H9 (cell line): Measurements from ENCODE around the gene TSPAN18. TPM values are rescaled to one million over a fixed set of nuclear protein-coding genes. Genes with fewer than 3 reads are reported as not detected.
A peak's percentile ranks its signal among the peaks of the same experiment; 100 is the strongest.

Experiments
- DNase-seq: peaks from one replicate; pipeline ENCODE4 v3.0.0-alpha.2; 2017
- H2AFZ ChIP-seq: one replicate; pipeline ENCODE4 v1.6.1; 2013; ENCODE audit warnings: mild to moderate bottlenecking, low read length, control low read depth, moderate library complexity
- H2AK5ac ChIP-seq: 2 replicates; pipeline ENCODE4 v1.6.1; 2013; ENCODE audit warnings: low read length, control low read depth, mixed read lengths; ENCODE audit not compliant: insufficient read length
- H2BK120ac ChIP-seq: one replicate; pipeline ENCODE4 v1.6.1; 2013; ENCODE audit warnings: low read depth, mild to moderate bottlenecking, low read length, control low read depth, inconsistent platforms; ENCODE audit not compliant: poor library complexity, severe bottlenecking
- H2BK12ac ChIP-seq: 2 replicates; pipeline ENCODE4 v1.6.1; 2013; ENCODE audit warnings: low read length, control low read depth, mixed read lengths, low read depth; ENCODE audit not compliant: insufficient read length
- H2BK15ac ChIP-seq: 2 replicates; pipeline ENCODE4 v1.6.1; 2013; ENCODE audit warnings: low read depth, low read length, control low read depth
- H2BK20ac ChIP-seq: one replicate; pipeline ENCODE4 v1.6.1; 2013; ENCODE audit warnings: low read depth, mild to moderate bottlenecking, low read length, control low read depth, inconsistent platforms; ENCODE audit not compliant: poor library complexity, severe bottlenecking
- H2BK5ac ChIP-seq: 2 replicates; pipeline ENCODE4 v1.6.1; 2013; ENCODE audit warnings: low read length, control low read depth, mixed read lengths; ENCODE audit not compliant: insufficient read length
- H3K14ac ChIP-seq: 2 replicates; pipeline ENCODE4 v1.6.1; 2013; ENCODE audit warnings: low read length, control low read depth; ENCODE audit not compliant: insufficient read depth
- H3K18ac ChIP-seq: 2 replicates; pipeline ENCODE4 v1.6.1; 2013; ENCODE audit warnings: low read depth, mild to moderate bottlenecking, mixed read lengths, low read length, control low read depth; ENCODE audit not compliant: insufficient read length
- H3K23ac ChIP-seq: 2 replicates; pipeline ENCODE4 v1.6.1; 2013; ENCODE audit warnings: low read length, control low read depth, mixed read lengths, low read depth; ENCODE audit not compliant: insufficient read length
- H3K23me2 ChIP-seq: 2 replicates; pipeline ENCODE4 v1.6.1; 2013; ENCODE audit warnings: low read depth, mild to moderate bottlenecking, mixed read lengths, low read length, control low read depth; ENCODE audit not compliant: insufficient read length, poor library complexity, severe bottlenecking
- H3K27ac ChIP-seq: 2 replicates; pipeline ENCODE4 v1.5.1; 2013; ENCODE audit warnings: low read length, control low read depth, mixed read lengths, low read depth; ENCODE audit not compliant: insufficient read length
- H3K27me3 ChIP-seq: 2 replicates; pipeline ENCODE4 v1.6.1; 2013; ENCODE audit warnings: low read length, control low read depth, inconsistent platforms; ENCODE audit not compliant: insufficient read depth
- H3K4ac ChIP-seq: 2 replicates; pipeline ENCODE4 v1.6.1; 2013; ENCODE audit warnings: low read depth, mild to moderate bottlenecking, control low read depth, inconsistent platforms, low read length, moderate library complexity
- H3K4me1 ChIP-seq: 2 replicates; pipeline ENCODE4 v1.6.1; 2013; ENCODE audit warnings: low read length, control low read depth, inconsistent platforms; ENCODE audit not compliant: insufficient read depth
- H3K4me2 ChIP-seq: 2 replicates; pipeline ENCODE4 v1.6.1; 2013; ENCODE audit warnings: low read length, control low read depth, mixed read lengths; ENCODE audit not compliant: insufficient read length, insufficient read depth
- H3K56ac ChIP-seq: 2 replicates; pipeline ENCODE4 v1.6.1; 2013; ENCODE audit warnings: low read depth, mild to moderate bottlenecking, mixed read lengths, low read length, control low read depth; ENCODE audit not compliant: insufficient read length
- H3K79me1 ChIP-seq: 2 replicates; pipeline ENCODE4 v1.6.1; 2013; ENCODE audit warnings: low read depth, mild to moderate bottlenecking, moderate library complexity, low read length, control low read depth, inconsistent platforms; ENCODE audit not compliant: insufficient read depth, poor library complexity, severe bottlenecking
- H3K79me2 ChIP-seq: 2 replicates; pipeline ENCODE4 v1.6.1; 2013; ENCODE audit warnings: low read length, control low read depth, inconsistent platforms; ENCODE audit not compliant: insufficient read depth
- H3K9ac ChIP-seq: 2 replicates; pipeline ENCODE4 v1.6.1; 2013; ENCODE audit warnings: low read length, control low read depth, mixed read lengths; ENCODE audit not compliant: insufficient read length; ENCODE audit errors: extremely low read depth
- H3K9me3 ChIP-seq: one replicate; pipeline ENCODE4 v1.6.1; 2013; ENCODE audit warnings: low read depth, low read length, inconsistent platforms; ENCODE audit not compliant: control insufficient read depth
- H3T11ph ChIP-seq: one replicate; pipeline ENCODE4 v1.6.1; 2013; ENCODE audit warnings: mild to moderate bottlenecking, low read length, control low read depth, inconsistent platforms
- H4K20me1 ChIP-seq: one replicate; pipeline ENCODE4 v1.6.1; 2013; ENCODE audit not compliant: control insufficient read depth, insufficient read length, insufficient read depth
- H4K5ac ChIP-seq: 2 replicates; pipeline ENCODE4 v1.6.1; 2013; ENCODE audit warnings: low read depth, mild to moderate bottlenecking, mixed read lengths, low read length, control low read depth; ENCODE audit not compliant: insufficient read length
- H4K8ac ChIP-seq: replicated peaks from 2 replicates; pipeline ENCODE4 v1.6.1; 2013; ENCODE audit warnings: low read length, control low read depth, mixed read lengths, low read depth; ENCODE audit not compliant: insufficient read length
- H4K91ac ChIP-seq: 2 replicates; pipeline ENCODE4 v1.6.1; 2013; ENCODE audit warnings: low read depth, mild to moderate bottlenecking, moderate library complexity, mixed read lengths, low read length, control low read depth; ENCODE audit not compliant: insufficient read length
- H3K27ac Mint-ChIP-seq, 3 experiments: 2 replicates in 2 of 3; 3 replicates in 1 of 3; pipeline ENCODE4 v1.8.0; 2020 to 2021; ENCODE audit warnings: mixed read lengths in 3 of 3, mild to moderate bottlenecking in 1 of 3, moderate library complexity in 1 of 3
- H3K27me3 Mint-ChIP-seq: 2 replicates; pipeline ENCODE4 v1.8.0; 2021; ENCODE audit warnings: low read depth, mild to moderate bottlenecking, moderate library complexity, mixed read lengths
- H3K36me3 Mint-ChIP-seq, 3 experiments: 2 replicates in 2 of 3; 3 replicates in 1 of 3; pipeline ENCODE4 v1.8.0; 2020 to 2021; ENCODE audit warnings: low read depth in 3 of 3, mixed read lengths in 3 of 3; ENCODE audit not compliant: insufficient read depth in 1 of 3
- H3K4me1 Mint-ChIP-seq, 2 experiments: 2 replicates each; pipeline ENCODE4 v1.8.0; 2020; ENCODE audit warnings: mixed read lengths in 2 of 2
- H3K4me3 Mint-ChIP-seq, 2 experiments: 2 replicates in 1 of 2; 3 replicates in 1 of 2; pipeline ENCODE4 v1.8.0; 2020 to 2021; ENCODE audit warnings: mild to moderate bottlenecking in 2 of 2, mixed read lengths in 2 of 2, moderate library complexity in 1 of 2
- H3K9me3 Mint-ChIP-seq, 2 experiments: 2 replicates in 1 of 2; 3 replicates in 1 of 2; pipeline ENCODE4 v1.8.0; 2020; ENCODE audit warnings: mild to moderate bottlenecking in 2 of 2, mixed read lengths in 2 of 2, moderate library complexity in 1 of 2
- WGBS: extraction: QIAGEN DNeasy Blood & Tissue Kit; methylation state at CpG from one replicate; pipeline ENCODE4 v1.1.7; 2013; ENCODE audit warnings: missing lambda C conversion rate, low lambda C conversion rate, mixed read lengths; ENCODE audit not compliant: insufficient read length; ENCODE audit errors: extremely low coverage; 5-methylcytosine and 5-hydroxymethylcytosine counted together
- total RNA-seq: library from RNA; stranded (reverse); gene quantifications from 2 replicates; pipeline ENCODE4 v1.2.1, GENCODE V29; 2021
- TF ChIP-seq, protein P1 (sequence below): fragments of 200-600 bp; sonication (generic); conservative IDR thresholded peaks from 3 replicates; pipeline ENCODE4 v1.8.0; 2021; ENCODE audit warnings: antibody characterized with exemption, mild to moderate bottlenecking

The TSPAN18 gene
- total RNA-seq, 1 experiment from 2014 or later = 25.3 TPM

DNA sequence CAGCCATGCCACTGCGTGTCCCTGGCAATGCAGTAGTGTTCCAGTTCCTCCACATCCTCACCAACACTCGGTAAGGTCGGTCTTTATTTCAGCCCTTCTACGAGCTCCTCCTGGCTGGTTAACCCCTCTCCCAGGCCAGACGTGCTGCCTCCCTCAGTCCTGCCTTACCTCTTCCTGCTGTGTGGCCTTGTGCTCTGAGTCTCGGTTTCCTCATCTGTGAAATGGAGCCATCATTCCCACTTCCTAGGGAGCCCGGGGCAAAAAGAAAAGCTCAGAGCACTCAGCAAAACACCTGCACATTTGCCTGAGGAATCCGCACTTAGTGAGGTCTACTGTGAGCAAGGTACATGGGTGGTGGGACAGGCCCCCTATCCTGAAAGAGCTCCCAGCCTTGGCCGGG lies 214.1 kb downstream of the TSPAN18 start:
- Histone ChIP-seq H3K56ac (no peak overlapping the region), H4K20me1 (no peaks in the 10 kb centered on the region)

More for the DNA sequence above, 214.1 kb downstream of the TSPAN18 start:
- Mint-ChIP-seq H3K27ac (peak overlapping the region in 2 of 3 experiments; percentile 36 to 38; a peak in 4 of 7 replicates), H3K27me3 (no peaks in the 10 kb centered on the region), H3K9me3 (peaks cover 0 to 3% of the 10 kb centered on the region in 2 experiments; a peak in 2 of 5 replicates), H3K4me3 (no peak overlapping the region; a peak in 1 of 5 replicates), H3K36me3 (peaks cover 2 to 27% (median 21%) of the 10 kb centered on the region in 3 experiments; a peak in 6 of 7 replicates), H3K4me1 (peaks cover 34 to 73% of the 10 kb centered on the region in 2 experiments)
- H3K4me1 ChIP-seq = peaks cover 2% of the 10 kb centered on the region; the same call in 1 of the 2 replicates
- no peak overlapping the region for H3K4me2 ChIP-seq
- DNase-seq = no peak
- no peak overlapping the region for H4K8ac ChIP-seq
- H2BK15ac ChIP-seq = no peak overlapping the region
- no peak overlapping the region for H3K9ac ChIP-seq
- TF ChIP-seq, protein P1, sequence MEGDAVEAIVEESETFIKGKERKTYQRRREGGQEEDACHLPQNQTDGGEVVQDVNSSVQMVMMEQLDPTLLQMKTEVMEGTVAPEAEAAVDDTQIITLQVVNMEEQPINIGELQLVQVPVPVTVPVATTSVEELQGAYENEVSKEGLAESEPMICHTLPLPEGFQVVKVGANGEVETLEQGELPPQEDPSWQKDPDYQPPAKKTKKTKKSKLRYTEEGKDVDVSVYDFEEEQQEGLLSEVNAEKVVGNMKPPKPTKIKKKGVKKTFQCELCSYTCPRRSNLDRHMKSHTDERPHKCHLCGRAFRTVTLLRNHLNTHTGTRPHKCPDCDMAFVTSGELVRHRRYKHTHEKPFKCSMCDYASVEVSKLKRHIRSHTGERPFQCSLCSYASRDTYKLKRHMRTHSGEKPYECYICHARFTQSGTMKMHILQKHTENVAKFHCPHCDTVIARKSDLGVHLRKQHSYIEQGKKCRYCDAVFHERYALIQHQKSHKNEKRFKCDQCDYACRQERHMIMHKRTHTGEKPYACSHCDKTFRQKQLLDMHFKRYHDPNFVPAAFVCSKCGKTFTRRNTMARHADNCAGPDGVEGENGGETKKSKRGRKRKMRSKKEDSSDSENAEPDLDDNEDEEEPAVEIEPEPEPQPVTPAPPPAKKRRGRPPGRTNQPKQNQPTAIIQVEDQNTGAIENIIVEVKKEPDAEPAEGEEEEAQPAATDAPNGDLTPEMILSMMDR = no peak
- no CpG with 5 or more reads among the region's 9 CpGs for WGBS
- no peak overlapping the region for H3K4ac ChIP-seq
- H3K23ac ChIP-seq = no peak overlapping the region
- no peak overlapping the region for H3K27ac ChIP-seq
- H3K18ac ChIP-seq = no peak overlapping the region
- no peak overlapping the region for H2BK5ac ChIP-seq
- no peak overlapping the region for H2BK120ac ChIP-seq
- H2AFZ ChIP-seq = no peak overlapping the region
- H3K79me1 ChIP-seq = no peaks in the 10 kb centered on the region
- H3T11ph ChIP-seq = no peak overlapping the region
- no peaks in the 10 kb centered on the region for H3K9me3 ChIP-seq
- H3K27me3 ChIP-seq = no peaks in the 10 kb centered on the region
- no peak overlapping the region for H4K91ac ChIP-seq
- H3K23me2 ChIP-seq = no peaks in the 10 kb centered on the region
- H2AK5ac ChIP-seq = no peak overlapping the region
- no peak overlapping the region for H3K14ac ChIP-seq
- no peak overlapping the region for H2BK20ac ChIP-seq
- H2BK12ac ChIP-seq = no peak overlapping the region
- no peaks in the 10 kb centered on the region for H3K79me2 ChIP-seq
- no peak overlapping the region for H4K5ac ChIP-seq
